NOMO-1 treated with DMSO at 0.1 percent for 48 hours (cell line): ENCODE data around the gene ADAM22.
A peak's percentile ranks its signal among the peaks of the same experiment; 100 is the strongest.

Source experiments
- DNase-seq: peaks from one replicate; lab custom pipeline; 2025; ENCODE audit not compliant: unreplicated experiment; lab: John Stamatoyannopoulos, UW

Gene ADAM22

DNA sequence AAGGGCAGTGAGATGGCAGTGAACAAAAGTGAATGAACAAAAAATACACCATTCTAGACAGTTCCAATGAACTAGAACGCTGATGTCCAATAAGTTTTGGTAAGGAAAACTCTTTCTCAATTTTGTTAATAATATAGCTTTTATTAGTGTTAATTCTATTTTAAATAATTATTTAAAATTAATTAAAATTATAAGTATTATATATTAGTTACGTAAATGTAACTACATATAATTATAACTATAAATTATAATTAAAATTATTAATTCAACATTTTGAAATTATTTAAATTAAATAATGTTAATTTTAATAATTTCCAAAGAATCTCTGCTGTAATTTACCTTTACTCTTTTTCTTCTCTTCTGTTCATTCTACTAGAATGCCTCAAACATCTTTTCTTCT, 280.4 kb downstream of the ADAM22 start:
- no peak for DNase-seq

DNA sequence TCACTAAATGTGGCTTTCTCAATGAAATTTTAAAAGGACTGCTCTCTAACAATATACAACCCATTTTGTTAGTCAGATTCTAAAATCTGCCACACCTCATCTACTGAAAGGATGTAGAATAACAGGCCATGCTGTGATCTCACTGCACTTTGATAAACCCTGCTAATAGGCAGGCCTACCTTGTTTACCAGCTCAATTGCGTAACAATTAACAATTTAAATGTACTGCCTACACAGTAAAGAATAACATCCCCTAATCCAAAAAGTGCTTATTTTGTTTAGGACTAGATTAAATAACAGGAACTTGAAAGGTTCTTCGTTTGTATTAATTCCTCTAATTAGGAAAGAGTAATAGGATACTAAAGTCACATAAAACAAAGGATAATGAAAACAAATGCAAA, 281.2 kb downstream of the ADAM22 start:
- DNase-seq, result no peak

DNA sequence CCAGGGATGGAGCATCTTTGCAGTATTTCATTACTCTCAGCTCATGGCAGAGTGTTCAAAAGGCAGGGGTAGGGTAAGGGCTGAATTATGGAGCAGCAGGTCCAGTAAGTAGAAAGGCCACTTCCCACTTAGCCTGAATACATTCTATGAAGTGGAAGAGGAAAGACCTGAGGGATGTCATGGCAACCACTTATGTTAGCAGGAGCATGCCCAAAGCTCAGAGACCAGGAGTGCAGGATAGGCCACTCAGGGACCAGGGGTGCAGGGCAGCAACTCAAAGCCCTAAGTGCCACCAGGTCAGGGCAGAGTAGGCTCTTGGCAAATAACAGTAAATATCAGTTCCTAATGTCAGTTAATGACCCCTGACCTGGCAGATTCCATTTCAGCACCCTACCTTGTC, 282.2 kb downstream of the ADAM22 start:
- DNase-seq, result no peak

DNA sequence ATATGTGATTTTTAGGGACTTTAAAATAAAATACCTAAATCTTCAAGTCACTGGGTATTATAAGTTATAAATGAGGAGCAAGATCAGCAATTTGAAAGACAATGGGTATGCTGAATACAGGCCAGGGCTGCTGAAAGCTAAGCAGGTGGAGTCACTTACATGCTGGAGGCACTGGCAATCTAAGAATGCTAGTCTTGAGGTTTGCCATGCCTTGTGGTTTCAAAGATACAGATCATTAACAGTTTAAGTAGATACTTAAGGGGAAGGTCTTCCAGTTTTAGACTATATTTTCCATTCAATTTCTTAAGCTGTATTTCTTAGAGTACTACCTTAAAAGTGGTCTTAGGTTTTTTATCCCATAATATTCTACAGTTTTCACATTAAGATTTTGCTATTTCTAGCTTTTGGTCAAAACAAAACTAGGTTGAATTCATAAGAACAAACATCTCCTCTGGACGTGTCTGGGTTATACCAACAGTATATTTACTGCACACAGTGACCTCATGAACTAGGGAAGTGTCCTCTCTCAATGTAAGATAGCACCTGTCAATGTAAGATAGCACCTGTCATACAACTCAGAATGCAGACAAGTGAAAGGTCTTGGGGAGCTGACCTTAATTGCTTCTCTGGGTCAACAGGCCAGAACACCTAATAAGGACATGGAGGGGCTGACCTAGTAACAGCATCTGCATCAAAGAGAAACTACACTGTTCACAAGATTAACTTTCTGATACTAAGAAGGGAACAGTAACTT, 283.8 kb downstream of the ADAM22 start:
- DNase-seq, result peak; percentile 73

DNA sequence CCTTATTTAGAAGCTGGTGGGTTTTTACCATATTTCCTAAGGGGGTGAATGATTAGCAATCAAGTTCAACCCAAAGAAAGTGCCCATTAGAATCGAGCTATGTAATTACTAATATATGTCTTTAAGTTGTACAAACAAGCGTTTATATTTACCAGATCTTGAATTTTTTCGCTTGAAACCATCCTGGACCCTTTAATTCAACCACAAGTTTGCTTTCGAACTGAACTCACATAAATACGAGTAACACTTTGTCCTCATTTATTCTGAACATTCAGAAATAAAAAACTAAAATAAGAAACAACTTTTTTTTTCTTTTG, 284.3 kb downstream of the ADAM22 start:
- no peak for DNase-seq

DNA sequence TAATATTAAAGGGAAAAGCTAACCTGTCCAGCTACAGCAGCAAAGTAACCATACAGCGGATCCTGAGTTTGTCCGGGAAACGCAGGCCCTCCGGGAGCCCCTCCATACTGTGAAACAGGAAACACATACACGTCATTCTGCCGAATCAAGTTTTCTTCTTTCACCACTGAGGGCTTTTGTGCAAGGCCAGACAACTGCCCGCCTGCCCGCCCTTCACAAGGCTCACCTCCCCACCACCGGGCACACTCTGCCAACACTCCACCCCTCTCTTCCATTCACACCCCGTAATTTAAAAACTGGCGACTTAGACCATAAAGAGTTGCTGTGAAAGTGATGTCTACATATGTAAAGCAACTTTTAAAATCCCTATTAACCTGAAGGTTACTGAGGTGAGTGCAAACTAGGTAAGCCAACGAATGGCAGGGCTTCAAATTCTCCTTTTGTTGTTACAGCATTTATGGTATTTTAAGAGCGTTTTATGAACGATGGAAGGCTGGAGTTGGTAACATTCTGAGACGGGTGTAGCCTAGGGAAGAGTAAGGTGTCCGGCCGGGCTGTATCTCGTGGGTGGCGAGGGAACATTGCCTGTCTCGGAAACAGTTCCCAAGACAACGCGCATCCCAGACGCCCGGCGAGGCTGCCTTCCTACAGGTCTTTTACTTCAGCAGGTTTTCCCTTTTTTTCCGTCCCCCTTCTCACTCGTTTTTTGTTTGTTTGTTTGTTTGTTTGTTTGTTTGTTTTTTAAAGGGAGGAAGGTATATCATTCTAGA, 285.0 kb downstream of the ADAM22 start:
- peak; percentile 83 for DNase-seq

DNA sequence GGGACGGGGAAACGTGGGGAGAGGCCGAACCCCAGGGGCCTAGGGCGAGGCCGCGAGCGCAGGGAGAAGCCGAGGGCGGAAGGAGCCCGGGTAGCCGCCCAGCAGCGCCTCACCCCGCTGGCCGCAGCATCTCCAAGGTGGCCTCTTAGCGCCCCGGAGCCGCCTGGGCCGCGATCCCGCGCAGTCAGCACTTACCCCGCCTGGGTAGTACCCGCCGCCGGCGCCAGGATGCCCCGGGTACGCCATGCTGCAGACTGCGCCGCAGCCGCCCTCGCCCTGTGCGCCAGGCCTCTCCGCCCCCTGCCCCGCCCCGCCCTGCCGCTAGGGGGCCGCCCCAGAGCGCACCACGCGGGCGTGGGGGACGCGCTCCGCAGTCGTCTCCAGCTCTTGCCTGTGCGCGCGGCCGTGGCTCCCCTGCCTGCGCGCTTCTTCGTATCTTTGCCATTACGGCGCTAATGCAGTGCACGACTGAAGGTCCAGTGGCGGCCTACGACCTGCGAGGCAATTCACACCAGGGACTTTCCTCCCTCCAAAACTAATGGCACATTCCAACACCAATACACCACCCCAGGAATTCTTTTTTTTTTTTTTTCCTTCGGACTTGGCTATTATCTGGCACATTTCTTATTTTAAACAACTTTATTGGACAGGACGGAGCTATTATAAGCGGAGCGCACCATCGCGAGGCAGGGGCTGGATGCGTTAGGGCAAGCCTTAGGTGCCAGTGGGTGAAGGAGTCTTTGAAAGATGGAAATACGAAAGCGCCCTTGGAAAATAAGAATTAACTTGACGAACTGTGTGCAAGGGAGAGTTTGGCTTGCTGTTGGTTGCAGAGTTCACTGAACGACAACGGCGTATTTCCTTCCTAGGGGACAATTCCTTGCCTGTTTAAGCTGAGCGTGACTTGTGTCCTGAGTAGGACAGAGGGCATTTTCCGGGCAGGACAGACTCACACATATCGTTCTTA, 286.0 kb downstream of the ADAM22 start, which contains the start of gene SRI:
SRI (minus strand) TSS at position 258 of the 967 bp plus-strand sequence; CDS start at position 246, 12 bp downstream.
- DNase-seq, result peak; percentile 98

DNA sequence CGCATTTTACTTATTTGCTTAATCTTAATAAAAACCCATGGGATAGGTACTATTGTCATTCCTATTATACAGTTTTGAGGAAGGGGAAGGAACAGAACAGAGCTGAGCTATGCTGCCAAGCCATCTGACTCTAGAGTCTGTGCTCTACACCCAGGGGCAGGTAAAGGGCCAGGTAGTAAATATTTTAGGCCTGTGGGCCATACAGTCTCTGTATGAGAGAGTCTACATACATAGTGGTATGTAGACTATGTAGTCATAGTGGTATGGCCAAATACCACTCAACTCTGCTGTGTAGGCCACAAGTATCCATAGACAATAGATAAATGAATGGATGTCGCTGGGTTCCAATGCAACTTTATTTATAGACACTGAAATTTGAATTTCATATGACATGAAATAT, 289.2 kb downstream of the ADAM22 start:
- DNase-seq, result no peak

DNA sequence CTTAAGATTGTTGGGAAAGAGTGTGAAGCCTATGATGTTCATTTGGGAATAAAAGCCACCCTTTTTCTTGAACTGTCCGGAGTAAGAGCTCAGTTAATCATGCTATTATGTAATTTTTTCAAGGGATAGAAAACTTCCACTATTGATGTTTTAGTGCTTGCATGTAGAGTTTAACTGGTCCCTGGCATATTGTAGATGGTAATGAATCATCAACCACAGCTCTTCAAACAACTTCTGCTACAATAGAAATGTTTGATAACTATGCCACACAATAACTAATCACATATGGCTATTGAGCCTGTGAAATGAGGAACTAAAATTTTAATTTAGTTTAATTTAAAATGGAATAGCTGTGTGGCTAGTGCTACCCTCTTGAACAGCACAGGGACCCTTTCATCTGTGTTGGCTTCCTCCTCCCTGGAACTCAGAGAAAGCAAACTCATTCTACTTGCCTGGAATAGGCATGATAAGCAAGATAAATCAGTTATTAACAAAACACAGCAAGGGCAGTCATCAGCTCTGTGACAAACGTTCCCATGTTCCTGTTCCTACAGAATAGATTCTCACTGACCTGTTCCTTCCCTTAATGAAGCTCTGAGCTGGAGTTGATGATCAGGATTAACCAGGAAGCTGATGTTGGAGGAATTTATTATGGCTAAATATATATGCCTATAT, 290.7 kb downstream of the ADAM22 start:
- peak; percentile 99 for DNase-seq

DNA sequence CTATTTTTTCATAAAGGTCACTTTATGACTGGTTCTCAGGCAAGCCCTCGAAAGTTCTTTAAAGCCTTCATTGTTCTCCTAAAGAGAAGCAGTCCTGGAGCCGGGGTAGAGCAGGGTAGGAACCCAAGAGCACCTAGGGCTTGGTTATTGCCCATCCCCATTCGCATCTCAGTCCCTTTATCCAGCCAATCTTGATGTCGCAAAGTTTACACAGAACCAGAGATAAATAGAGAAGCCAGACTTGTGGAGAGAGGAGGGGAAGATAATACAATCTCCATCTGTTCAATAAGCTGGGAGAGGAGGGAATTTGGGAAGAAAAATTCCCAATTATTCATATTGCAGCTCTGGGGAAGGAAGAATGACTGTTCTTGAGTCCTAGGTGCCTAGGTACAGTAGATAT, 292.1 kb downstream of the ADAM22 start:
- no peak for DNase-seq

DNA sequence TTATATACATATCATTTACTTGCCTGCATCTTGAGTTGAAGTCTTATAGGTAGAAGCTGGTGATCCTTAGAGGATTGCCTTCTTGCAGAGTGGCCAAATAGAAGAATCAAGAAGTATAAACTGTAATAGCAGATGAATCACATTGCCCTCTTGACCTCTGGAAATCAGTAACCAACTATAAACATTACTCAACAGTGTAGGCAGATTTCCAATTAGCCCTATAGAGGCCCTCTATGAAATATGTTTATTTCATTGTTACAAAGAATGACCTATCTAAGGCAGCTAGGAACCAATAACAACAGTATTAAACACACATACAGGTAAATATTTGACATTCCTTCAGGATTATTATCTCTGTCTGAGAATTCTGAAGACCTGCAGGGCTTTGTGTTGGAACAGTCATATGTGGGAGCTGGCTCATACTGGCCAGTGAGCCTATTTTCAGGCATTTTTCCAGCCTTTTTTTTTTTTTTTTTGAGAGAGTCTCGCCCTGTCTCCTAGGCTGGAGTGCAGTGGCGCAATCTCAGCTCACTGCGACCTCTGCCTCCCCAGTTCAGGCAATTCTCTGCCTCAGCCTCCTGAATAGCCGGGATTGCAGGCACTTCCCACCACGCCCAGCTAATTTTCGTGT, 292.9 kb downstream of the ADAM22 start:
- peak; percentile 71 for DNase-seq

DNA sequence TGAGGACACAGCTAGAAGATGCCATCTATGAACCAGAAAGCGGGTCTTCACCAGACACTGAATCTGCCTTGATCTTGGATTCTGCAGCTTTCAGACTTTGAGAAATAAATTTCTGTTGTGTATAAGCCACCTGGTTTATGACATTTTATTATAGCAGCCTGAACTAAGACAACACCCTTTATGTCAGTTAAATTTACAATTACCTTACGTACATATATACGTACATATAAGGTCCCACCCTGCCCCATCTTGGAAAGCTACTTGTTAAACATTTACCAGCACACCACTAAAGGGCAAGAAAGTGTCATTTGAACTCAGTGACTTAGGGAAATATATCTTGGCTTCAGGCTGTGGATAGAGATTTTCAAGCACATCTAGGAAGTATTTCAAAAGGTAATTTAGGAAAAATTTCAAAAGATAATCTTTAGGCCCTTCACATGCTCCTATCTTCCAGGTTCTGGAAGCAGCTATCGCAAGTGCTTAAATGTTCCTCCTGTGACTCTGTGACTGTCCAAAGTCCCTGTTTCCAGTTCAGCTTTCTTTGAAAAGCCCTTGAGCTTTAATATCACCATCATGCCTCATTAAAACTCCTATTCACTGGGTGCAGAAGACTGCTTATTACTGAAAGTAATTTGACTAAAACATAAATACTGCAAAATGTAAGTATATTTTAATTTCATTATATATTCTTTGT, 295.4 kb downstream of the ADAM22 start:
- DNase-seq, result no peak

DNA sequence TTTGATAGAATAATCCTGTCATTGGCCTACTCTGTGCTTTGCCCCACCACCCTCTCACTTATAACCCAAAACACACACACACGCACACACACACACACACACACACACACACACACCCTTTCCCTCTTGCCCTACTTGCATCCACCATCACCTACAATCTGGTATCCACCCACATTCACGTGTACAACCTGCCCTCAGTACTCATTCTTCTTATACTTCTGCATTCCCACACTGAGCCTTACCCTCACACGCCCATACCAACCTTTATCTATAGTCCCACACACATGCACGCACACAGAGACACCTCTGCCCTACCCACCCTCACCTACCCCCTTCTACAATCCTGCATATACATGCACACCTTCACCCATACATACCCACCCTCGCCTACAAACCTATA, 296.6 kb downstream of the ADAM22 start:
- DNase-seq, result no peak

DNA sequence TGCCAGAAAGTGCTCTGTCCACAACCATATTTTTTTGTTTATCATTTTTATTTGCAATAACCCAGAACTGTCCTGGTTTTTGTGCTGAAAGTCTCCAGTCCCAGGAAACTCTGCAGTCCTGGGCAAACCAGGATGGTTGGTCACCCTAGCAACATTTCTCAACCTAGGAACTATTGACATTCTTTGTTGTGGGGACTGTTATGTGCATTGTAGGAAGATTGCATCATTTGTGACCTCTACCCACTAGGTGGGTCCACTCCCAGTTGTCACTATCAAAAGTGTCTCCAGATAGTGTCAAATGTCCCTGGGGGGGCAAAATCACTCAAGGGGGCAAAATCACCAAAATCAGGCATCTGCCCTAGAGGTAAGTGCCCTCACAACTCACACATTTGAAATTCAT, 299.8 kb downstream of the ADAM22 start:
- DNase-seq, result no peak

DNA sequence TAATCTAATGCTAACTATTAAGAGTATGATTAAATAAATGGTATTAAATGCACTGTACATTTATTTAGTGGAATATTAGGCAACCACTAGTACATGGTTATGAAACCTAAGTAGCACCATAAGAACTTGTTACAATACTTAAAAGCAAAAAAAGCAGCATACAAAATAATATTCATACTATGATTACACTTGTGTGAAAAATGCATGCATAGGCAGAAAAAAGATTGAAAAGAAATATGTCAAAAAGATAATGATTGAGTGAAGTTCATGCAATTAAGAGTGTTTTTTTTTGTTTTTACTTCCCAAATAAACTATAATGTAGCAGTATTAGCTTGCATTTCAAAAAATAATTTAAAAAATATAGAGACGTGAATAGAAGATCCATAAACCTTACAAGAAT, 305.8 kb downstream of the ADAM22 start:
- DNase-seq, result no peak

DNA sequence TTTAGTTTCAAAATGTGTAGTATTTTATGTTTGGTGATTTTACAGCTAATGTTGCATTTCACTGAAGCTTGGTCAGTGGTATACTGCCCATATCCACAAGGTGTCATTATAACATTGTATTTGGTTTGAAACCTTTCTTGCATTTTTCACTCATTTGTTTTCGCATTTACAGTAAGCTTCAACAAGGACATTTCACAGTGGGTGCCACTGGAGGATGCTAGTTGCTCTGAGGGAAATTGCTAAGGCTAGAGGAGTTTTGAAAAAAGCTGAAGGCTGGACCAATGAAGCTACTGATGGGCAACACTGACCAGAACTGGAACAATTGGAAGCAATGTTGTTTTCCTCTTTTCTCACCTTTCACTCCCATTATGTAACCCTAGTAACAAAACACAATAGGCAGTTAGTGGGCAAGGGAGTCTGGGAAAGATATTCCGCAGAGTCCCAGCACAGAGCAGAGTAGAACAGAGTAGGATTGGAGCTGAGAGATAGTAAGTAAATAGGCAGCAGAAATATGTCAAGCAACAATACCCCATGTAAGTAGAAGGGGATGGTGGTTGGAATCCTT, 309.4 kb downstream of the ADAM22 start:
- DNase-seq, result peak; percentile 92

DNA sequence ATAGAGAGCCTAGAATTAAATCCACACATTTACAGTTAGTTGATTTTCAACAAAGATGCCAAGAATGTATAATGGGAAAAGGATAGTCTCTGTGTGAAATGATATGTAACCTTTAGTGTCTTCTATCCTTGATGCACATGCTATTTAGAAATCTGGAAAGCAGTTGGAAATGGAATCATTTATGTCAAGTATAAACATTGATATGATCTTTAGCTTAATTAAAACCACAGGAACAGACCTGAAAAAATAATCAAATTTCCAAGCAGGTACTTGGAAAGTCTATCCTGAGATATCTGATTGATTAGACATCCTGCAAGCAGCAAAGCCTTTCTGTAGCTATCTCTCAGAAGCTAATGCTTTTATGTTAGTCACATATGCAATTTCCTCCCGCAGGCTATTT, 310.2 kb downstream of the ADAM22 start:
- DNase-seq, result no peak
